ENCODE results near the gene SPSB1. TPM values are rescaled to one million over a fixed set of nuclear protein-coding genes. Genes with fewer than 3 reads are reported as not detected.

The SPSB1 gene
- total and polyA plus RNA-seq, 10 of the 15 experiments (the other 5 are each of a cell fraction or from before 2014, with no cell fraction given), result 0.02 to 2.0 (median 0.90) TPM; not detected in 1

GRCh38 chr1:9343269-9343668, 50.6 kb downstream of the SPSB1 start:
- FAIRE-seq (no peak), DNase-seq (ENCODE audit: low read depth, low spot score) (no peak), ATAC-seq (no peak)
- H3K79me2 ChIP-seq (ENCODE audit: control insufficient read depth, insufficient read depth, low read length), result no peaks in the 10 kb centered on the region
- in situ Hi-C loops (cut with MboI) (no loop called here), intact Hi-C loops (cut with micrococcal nuclease; ENCODE audit: unreplicated experiment) (no loop called here)
- H3K4me3 ChIP-seq, result no peak overlapping the region
- H2AFZ ChIP-seq (ENCODE audit: control insufficient read depth, low read depth, low read length), result no peak overlapping the region
- no peaks in the 10 kb centered on the region; a peak in 1 of 4 replicates for H3K27me3 ChIP-seq (replicated peaks in 1 of 2; ENCODE audit: control insufficient read depth in 2 of 2, insufficient read depth in 2 of 2, low read length in 1 of 2)
- no TSS peak for BruUV-seq (replicated peaks)
- no peaks in the 10 kb centered on the region for H3K9me3 ChIP-seq (replicated peaks; ENCODE audit: control insufficient read depth, insufficient read depth, low read length)
- RAD21 ChIA-PET (ENCODE audit: unreplicated experiment), result no interaction called here
- SMC1A ChIA-PET (ENCODE audit: uncharacterized antibody, unreplicated experiment), result no interaction called here
- WGBS (ENCODE audit: insufficient coverage, insufficient replicate concordance, low lambda C conversion rate, missing lambda C conversion rate), result 88% methylated on average over 6 of the region's 6 CpGs
- H3K4me1 ChIP-seq (ENCODE audit: control insufficient read depth, insufficient read depth, low read length), result no peaks in the 10 kb centered on the region
- no peak overlapping the region for H3K4me2 ChIP-seq (ENCODE audit: control insufficient read depth, insufficient read depth)
- POLR2A ChIA-PET, result no interaction called here
- no peaks in the 10 kb centered on the region; the same call in 1 of the 2 replicates for H4K20me1 ChIP-seq (ENCODE audit: control insufficient read depth, insufficient read depth)
- CTCF ChIA-PET, result no interaction called here
- no peak overlapping the region for H3K9ac ChIP-seq (ENCODE audit: control insufficient read depth, insufficient read depth, low read length)
- no peaks in the 10 kb centered on the region for H3K36me3 ChIP-seq (ENCODE audit: control insufficient read depth in 2 of 2, insufficient read depth in 2 of 2, low read length in 1 of 2)
- no peak for TF ChIP-seq NFYB (IDR thresholded peaks at IDR 0.05; ENCODE audit: insufficient read depth, low read depth, low read length)
- TF ChIP-seq RB1 (IDR thresholded peaks at IDR 0.05; ENCODE audit: borderline replicate concordance), result no peak
- no peak for TF ChIP-seq MAX (IDR thresholded peaks at IDR 0.05; ENCODE audit: low read depth, low read length)
- no peak for TF ChIP-seq SUPT20H (IDR thresholded peaks at IDR 0.05; ENCODE audit: borderline replicate concordance, control insufficient read depth, low read depth, low read length)
- TF ChIP-seq ZBED1 (IDR thresholded peaks at IDR 0.05; ENCODE audit: borderline replicate concordance), result no peak
- no peak for TF ChIP-seq MYC (IDR thresholded peaks at IDR 0.05; ENCODE audit: insufficient read depth, insufficient read length, insufficient replicate concordance, low read length, severe bottlenecking)
- no peak overlapping the region for H3K27ac ChIP-seq (ENCODE audit: control insufficient read depth, insufficient read depth)

- TF ChIP-seq NFYA (IDR thresholded peaks at IDR 0.05; ENCODE audit: borderline replicate concordance, low read depth, low read length) (no peak), ASH2L (IDR thresholded peaks at IDR 0.05; ENCODE audit: borderline replicate concordance, low read depth) (no peak), POLR2A (IDR thresholded peaks at IDR 0.05; ENCODE audit: low read depth, low read length) (no peak), RCOR1 (conservative IDR thresholded peaks at IDR 0.05; ENCODE audit: low read depth, low read length) (no peak), CBX3 (IDR thresholded peaks at IDR 0.05; ENCODE audit: borderline replicate concordance, low read depth) (no peak), NR2C2 (IDR thresholded peaks at IDR 0.05; ENCODE audit: borderline replicate concordance, control insufficient read depth, insufficient read length, low read depth) (no peak), CHD4 (IDR thresholded peaks at IDR 0.05) (no peak), GABPA (IDR thresholded peaks at IDR 0.05; ENCODE audit: low read depth) (no peak), ZNF622 (IDR thresholded peaks at IDR 0.05) (no peak), ZNF24 (IDR thresholded peaks at IDR 0.05) (no peak), STAT3 (IDR thresholded peaks at IDR 0.05; ENCODE audit: low read depth, low read length) (no peak), CREB1 (IDR thresholded peaks at IDR 0.05; ENCODE audit: low read depth) (no peak)
- in situ Hi-C loops (cut with MboI), result no loop called here
- no peaks in the 10 kb centered on the region for H3K79me2 ChIP-seq (ENCODE audit: control insufficient read depth, insufficient read depth, low read length)
Measured at GRCh38 chr1:9344426-9345200, 51.9 kb downstream of the SPSB1 start.

More at GRCh38 chr1:9344426-9345200, 51.9 kb downstream of the SPSB1 start:
- CTCF ChIA-PET, result no interaction called here
- ATAC-seq (no peak), DNase-seq (ENCODE audit: low read depth, low spot score) (no peak), FAIRE-seq (no peak)
- Histone ChIP-seq H2AFZ (ENCODE audit: control insufficient read depth, low read depth, low read length) (no peak overlapping the region), H3K9me3 (replicated peaks; ENCODE audit: control insufficient read depth, insufficient read depth, low read length) (no peaks in the 10 kb centered on the region), H3K4me1 (ENCODE audit: control insufficient read depth, insufficient read depth, low read length) (no peaks in the 10 kb centered on the region), H3K4me3 (no peak overlapping the region), H3K36me3 (ENCODE audit: control insufficient read depth in 2 of 2, insufficient read depth in 2 of 2, low read length in 1 of 2) (no peaks in the 10 kb centered on the region), H3K4me2 (ENCODE audit: control insufficient read depth, insufficient read depth) (no peak overlapping the region), H3K27me3 (replicated peaks in 1 of 2; ENCODE audit: control insufficient read depth in 2 of 2, insufficient read depth in 2 of 2, low read length in 1 of 2) (no peaks in the 10 kb centered on the region; a peak in 1 of 4 replicates), H3K9ac (ENCODE audit: control insufficient read depth, insufficient read depth, low read length) (no peak overlapping the region), H3K27ac (ENCODE audit: control insufficient read depth, insufficient read depth) (no peak overlapping the region), H4K20me1 (ENCODE audit: control insufficient read depth, insufficient read depth) (no peaks in the 10 kb centered on the region; the same call in 1 of the 2 replicates)
- no TSS peak for BruUV-seq (replicated peaks)
- SMC1A ChIA-PET (ENCODE audit: uncharacterized antibody, unreplicated experiment), result no interaction called here
- intact Hi-C loops (cut with micrococcal nuclease; ENCODE audit: unreplicated experiment), result no loop called here
- RAD21 ChIA-PET (ENCODE audit: unreplicated experiment), result interaction anchor here (1.8 kb wide), 1 partner anchor 55 kb away, joined by 4 read pairs; no protein-coding TSS in a partner anchor
- 22% methylated on average over 13 of the region's 13 CpGs for WGBS (ENCODE audit: insufficient coverage, insufficient replicate concordance, low lambda C conversion rate, missing lambda C conversion rate)
- POLR2A ChIA-PET, result no interaction called here

Data from GM12878 (cell line).